HG02759 (cell line): Measurements from ENCODE around the gene JMJD4.
"Not testable (repeated sequence)": the region's sequence is repeated elsewhere in the genome, so short reads cannot be mapped to it uniquely, and the experiment has no call there.

Experiments
- ATAC-seq: cut with Tn5 transposase; IDR thresholded peaks from one replicate; pipeline ENCODE4 v1.9.1; 2021; ENCODE audit warnings: mild to moderate bottlenecking, moderate library complexity; ENCODE audit not compliant: unreplicated experiment

The JMJD4 gene

GRCh38 chr1:227733751-227734545 is 1.2 kb downstream of the JMJD4 start:
- no peak for ATAC-seq

- no peak for ATAC-seq
Observed at GRCh38 chr1:227733309-227733705, 1.8 kb downstream of the JMJD4 start.

DNA sequence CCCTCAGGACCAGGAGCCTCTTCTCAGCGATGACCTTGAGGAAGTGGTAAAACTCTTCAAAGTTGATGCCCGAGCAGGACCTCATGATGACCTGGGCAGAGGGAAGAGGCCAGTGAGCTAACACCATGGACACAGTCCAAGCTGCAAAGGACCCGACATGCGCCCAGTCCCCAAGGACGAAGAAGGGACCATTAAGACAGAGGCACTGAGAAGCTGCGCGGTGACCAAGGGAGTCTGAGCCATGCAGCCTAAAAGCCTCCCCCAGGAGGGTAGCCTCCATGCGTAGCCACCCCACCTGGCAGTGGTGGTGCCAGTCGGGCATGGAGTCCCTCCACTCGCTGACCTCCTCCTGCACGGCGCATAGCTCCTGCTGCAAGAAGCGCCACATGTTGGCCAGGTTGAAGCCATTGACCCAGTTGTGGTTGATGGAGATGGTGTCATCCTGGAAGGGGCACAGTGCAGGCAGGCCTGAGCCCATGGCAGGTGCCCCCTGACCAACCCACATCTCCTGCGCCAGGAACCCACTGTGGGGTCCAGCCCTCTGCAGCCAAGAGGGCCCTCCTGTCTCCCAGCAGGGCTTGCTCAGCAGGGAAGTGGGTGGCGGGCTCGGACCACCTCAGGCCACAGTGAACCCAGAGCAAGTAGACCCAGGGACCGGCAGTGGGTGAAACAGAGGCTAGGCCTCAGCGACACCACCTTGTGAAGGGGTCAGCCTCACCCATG is 2.4 kb downstream of the JMJD4 start:
- ATAC-seq, result no peak

GRCh38 chr1:227731696-227732585 is 3.2 kb downstream of the JMJD4 start:
- ATAC-seq, result no peak

- ATAC-seq, result no peak
Observed at GRCh38 chr1:227731241-227731677, 3.8 kb downstream of the JMJD4 start.

- no peak for ATAC-seq
Observed at GRCh38 chr1:227730630-227731151, 4.4 kb downstream of the JMJD4 start.

GRCh38 chr1:227729881-227730629 is 5.0 kb downstream of the JMJD4 start:
- ATAC-seq, result no peak

- ATAC-seq, result no peak
Observed at GRCh38 chr1:227729144-227729880, 5.8 kb downstream of the JMJD4 start.

- no peak for ATAC-seq
Observed at GRCh38 chr1:227728892-227729143, 6.3 kb downstream of the JMJD4 start.

- peak; percentile 48 for ATAC-seq
Observed at GRCh38 chr1:227728059-227728891, 6.8 kb downstream of the JMJD4 start.

DNA sequence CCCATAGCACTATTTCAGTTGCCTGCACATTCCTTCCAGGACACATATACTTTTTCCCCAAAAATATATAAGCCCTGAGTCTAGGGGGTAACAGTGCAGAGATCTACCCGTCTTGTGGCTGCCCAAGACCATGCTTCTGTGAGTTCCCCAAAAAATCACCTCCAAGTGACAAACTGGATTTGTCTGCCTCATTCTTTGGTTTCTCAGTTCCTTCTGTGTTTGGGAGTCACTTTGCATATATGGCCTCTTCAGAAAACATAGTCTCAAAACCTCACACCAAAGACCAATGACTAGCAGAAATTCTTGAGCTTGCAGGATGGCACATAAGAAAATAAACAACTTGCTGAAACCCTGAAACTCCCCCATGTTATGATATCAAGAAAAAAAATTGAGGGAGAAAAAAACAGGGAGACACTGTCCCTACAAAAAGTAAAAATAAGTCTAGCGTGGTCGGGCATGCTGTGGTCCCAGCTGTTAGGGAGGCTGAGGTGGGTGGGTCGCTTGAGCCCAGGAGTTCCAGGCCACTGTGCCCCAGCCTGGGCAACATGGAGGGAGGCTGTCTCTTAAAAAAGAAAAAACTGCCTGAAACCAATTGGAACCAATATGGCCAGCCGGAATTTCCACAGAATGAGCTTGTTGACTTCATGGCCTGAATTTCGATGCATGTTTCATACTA is 8.0 kb downstream of the JMJD4 start:
- no peak for ATAC-seq

GRCh38 chr1:227726318-227726717 is 8.8 kb downstream of the JMJD4 start:
- ATAC-seq, result no peak

DNA sequence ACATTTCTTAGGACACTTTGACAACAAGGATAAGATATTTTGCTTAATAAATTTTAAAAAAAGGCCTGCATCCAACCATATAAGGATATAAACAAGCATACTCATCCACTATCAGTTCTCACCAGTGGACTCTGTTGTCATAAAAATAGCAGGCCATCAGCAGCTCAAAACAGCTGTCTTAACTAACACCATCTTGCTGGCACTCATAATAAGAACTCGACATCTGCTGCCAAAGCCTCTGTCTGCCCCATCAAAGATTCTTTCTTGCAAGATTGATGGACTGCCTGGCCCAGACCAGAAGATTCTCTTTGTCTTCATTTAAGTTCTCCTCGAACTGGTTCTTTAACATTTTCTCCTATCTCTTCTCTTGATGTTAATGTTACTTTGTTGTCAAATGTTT is 10.1 kb downstream of the JMJD4 start:
- no peak for ATAC-seq

DNA sequence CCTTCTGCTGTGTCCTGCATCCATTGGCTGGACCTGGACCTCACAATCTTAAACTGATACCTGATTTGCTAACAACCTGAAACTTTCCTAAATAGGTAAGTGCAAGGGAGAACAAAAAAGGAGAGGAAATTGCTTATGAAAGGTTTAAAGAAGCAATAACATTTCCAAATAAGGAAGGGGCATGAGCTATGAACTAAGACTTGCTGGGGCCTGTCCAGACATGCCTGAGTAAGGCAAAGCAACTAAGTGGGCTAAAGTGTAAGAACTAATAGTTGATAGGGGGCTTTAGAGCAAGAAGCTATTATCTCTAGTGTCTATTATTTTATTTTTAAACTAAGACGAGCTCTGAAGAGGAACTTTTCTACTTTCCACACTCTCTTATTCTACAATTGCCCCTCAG is 11.6 kb downstream of the JMJD4 start:
- ATAC-seq, result no peak

GRCh38 chr1:227718932-227719331 is 16.2 kb downstream of the JMJD4 start:
- no peak for ATAC-seq

GRCh38 chr1:227712648-227713047 is 22.5 kb downstream of the JMJD4 start:
- ATAC-seq, result peak; percentile 45

GRCh38 chr1:227710474-227710873 is 24.6 kb downstream of the JMJD4 start:
- ATAC-seq, result not testable (repeated sequence)

GRCh38 chr1:227709451-227709850 is 25.7 kb downstream of the JMJD4 start:
- ATAC-seq, result no peak
